BLaER1 (cell line): ENCODE results near the gene ACTRT3.
A peak's percentile ranks its signal among the peaks of the same experiment; 100 is the strongest.

Experiments used
- H3K27ac ChIP-seq: shearing (Covaris generic); formaldehyde crosslinking; 2 replicates; pipeline ENCODE4 v1.8.1; 2022
- H3K27me3 ChIP-seq: shearing (Covaris generic); formaldehyde crosslinking; 2 replicates; pipeline ENCODE4 v1.8.1; 2022
- H3K36me3 ChIP-seq: shearing (Covaris generic); formaldehyde crosslinking; 2 replicates; pipeline ENCODE4 v1.8.1; 2022
- H3K4me1 ChIP-seq: shearing (Covaris generic); formaldehyde crosslinking; 2 replicates; pipeline ENCODE4 v1.8.1; 2022
- H3K4me2 ChIP-seq: shearing (Covaris generic); formaldehyde crosslinking; 2 replicates; pipeline ENCODE4 v1.8.1; 2022
- H3K4me3 ChIP-seq: shearing (Covaris generic); formaldehyde crosslinking; 2 replicates; pipeline ENCODE4 v1.8.1; 2022
- H3K9ac ChIP-seq: shearing (Covaris generic); formaldehyde crosslinking; 2 replicates; pipeline ENCODE4 v1.8.1; 2022
- H3K9me3 ChIP-seq: shearing (Covaris generic); formaldehyde crosslinking; 2 replicates; pipeline ENCODE4 v1.8.1; 2022
- H4K20me1 ChIP-seq: shearing (Covaris generic); formaldehyde crosslinking; 2 replicates; pipeline ENCODE4 v1.8.1; 2022
- Cebpa-rat ChIP-seq: shearing (Covaris generic); IDR thresholded peaks from 2 replicates; pipeline ENCODE4 v1.8.1; 2022

The ACTRT3 gene

GRCh38 chr3:169769287-169770181, at the start of gene ACTRT3:
Gene ACTRT3 (minus strand): TSS chr3:169769561. CDS start chr3:169769520, 41 bp downstream.
- H3K4me3 ChIP-seq = peak within 1 kb of the TSS; percentile 71
- no peaks in the 10 kb centered on the region for H3K9me3 ChIP-seq
- TF ChIP-seq Cebpa-rat = no peak

DNA sequence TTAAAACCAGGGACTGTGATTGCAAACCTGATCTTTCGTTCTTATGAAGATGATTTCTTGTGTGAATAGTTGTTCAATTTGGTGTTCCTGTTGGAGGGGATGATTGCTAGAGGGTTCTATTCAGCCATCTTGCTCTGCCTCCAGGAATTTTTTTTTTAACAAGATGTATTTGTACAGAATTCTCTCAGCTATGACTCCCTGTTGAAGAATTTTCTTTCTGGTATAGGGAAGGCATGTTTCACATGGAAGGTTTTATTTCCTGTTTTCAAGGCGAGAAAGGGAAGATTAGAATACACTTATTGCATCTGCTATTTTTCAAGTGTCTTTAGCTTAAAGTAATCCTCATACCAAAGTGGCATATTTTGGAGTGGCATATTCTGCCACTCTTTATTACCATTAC, 49.0 kb upstream of the ACTRT3 start:
- H3K27me3 ChIP-seq = no peaks in the 10 kb centered on the region
- H3K4me1 ChIP-seq = peaks cover 9% of the 10 kb centered on the region
- H3K4me3 ChIP-seq = no peak overlapping the region
- no peak for TF ChIP-seq Cebpa-rat
- peaks cover 13% of the 10 kb centered on the region for H3K9me3 ChIP-seq
- H3K36me3 ChIP-seq = no peaks in the 10 kb centered on the region
- no peak overlapping the region for H3K27ac ChIP-seq
- H4K20me1 ChIP-seq = no peaks in the 10 kb centered on the region
- no peak overlapping the region for H3K4me2 ChIP-seq
- no peak overlapping the region for H3K9ac ChIP-seq

More at GRCh38 chr3:169769287-169770181, at the start of gene ACTRT3:
- peak within 1 kb of the TSS; percentile 44 for H3K27ac ChIP-seq
- peak within 1 kb of the TSS; percentile 73 for H3K9ac ChIP-seq
- peaks cover 20% of the 10 kb centered on the region; the same call in 1 of the 2 replicates for H3K27me3 ChIP-seq
- H3K4me2 ChIP-seq = peak within 1 kb of the TSS; percentile 87
- H3K36me3 ChIP-seq = no peaks in the 10 kb centered on the region
- H4K20me1 ChIP-seq = peaks cover 9% of the 10 kb centered on the region; the same call in 1 of the 2 replicates
- H3K4me1 ChIP-seq = peaks cover 8% of the 10 kb centered on the region

GRCh38 chr3:169815590-169816150, 46.3 kb upstream of the ACTRT3 start:
- no peaks in the 10 kb centered on the region for H4K20me1 ChIP-seq
- no peak for TF ChIP-seq Cebpa-rat
- peaks cover 13% of the 10 kb centered on the region for H3K9me3 ChIP-seq
- H3K9ac ChIP-seq = no peak overlapping the region
- H3K4me2 ChIP-seq = no peak overlapping the region
- no peaks in the 10 kb centered on the region for H3K27me3 ChIP-seq
- H3K36me3 ChIP-seq = no peaks in the 10 kb centered on the region
- H3K4me1 ChIP-seq = peaks cover 27% of the 10 kb centered on the region
- no peak overlapping the region for H3K4me3 ChIP-seq
- H3K27ac ChIP-seq = no peak overlapping the region

DNA sequence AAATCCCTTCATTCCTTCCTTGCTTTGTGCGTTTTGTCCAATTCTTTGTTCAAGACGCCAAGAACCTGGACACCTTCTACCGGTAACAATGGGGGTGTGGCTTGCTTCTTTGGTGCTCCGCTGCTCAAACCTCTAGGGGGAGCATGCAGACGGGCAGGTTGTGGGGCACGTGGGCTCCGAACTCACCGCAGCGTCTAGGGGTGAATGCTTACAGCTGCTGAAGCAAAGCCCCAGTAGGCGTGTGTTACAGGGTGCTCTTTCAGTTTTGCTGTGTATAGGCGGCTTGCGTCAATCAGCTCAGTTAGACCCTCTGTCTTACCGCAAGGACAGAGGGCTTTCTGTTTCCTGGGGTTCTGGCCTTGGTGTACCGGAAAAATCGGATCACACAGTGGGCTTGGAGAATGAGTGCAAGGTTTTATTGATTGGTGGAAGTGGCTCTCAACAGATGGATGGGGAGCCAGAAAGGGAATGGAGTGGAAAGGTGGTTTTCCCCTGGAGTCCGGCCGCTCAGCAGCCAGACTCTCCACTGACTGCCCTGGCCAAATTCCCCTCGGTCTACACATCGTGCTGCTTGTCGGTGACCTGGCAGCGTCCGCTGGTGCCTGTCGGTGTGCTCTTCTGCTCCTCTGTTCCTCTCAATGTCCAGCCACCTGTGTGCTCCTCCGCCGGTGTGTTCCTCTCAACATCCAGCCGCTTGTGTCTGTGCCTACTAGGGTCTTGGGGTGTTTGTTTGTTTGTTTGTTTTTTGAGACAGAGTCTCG, 44.6 kb upstream of the ACTRT3 start:
- Histone ChIP-seq H3K4me1 (peaks cover 30% of the 10 kb centered on the region), H3K27ac (peak overlapping the region; percentile 67), H3K9ac (peak overlapping the region; percentile 84), H3K4me2 (peak overlapping the region; percentile 93), H3K36me3 (no peaks in the 10 kb centered on the region), H4K20me1 (no peaks in the 10 kb centered on the region), H3K27me3 (no peaks in the 10 kb centered on the region), H3K9me3 (peaks cover 13% of the 10 kb centered on the region), H3K4me3 (peak overlapping the region; percentile 88)
- TF ChIP-seq Cebpa-rat = no peak

DNA sequence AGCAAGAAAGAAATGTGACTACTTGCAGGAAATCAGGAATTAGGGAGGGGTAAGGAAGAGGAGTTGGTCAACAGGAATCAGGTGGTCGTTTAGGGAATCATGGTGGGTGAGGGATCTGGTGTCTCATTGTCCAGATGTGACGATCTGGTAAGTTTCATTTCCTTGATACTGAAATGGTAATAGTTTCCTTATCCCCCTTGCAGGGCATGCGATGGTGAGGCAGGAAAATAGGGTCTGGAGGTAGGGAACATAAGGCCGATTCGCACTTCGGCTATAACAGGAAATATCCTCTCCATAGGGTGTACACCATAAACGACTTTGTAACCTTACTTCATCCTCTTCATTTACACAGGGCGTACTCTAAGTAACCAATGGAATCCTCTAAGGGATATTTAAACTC, 43.9 kb upstream of the ACTRT3 start:
- no peak for TF ChIP-seq Cebpa-rat
- H3K9ac ChIP-seq = peak overlapping the region; percentile 84

DNA sequence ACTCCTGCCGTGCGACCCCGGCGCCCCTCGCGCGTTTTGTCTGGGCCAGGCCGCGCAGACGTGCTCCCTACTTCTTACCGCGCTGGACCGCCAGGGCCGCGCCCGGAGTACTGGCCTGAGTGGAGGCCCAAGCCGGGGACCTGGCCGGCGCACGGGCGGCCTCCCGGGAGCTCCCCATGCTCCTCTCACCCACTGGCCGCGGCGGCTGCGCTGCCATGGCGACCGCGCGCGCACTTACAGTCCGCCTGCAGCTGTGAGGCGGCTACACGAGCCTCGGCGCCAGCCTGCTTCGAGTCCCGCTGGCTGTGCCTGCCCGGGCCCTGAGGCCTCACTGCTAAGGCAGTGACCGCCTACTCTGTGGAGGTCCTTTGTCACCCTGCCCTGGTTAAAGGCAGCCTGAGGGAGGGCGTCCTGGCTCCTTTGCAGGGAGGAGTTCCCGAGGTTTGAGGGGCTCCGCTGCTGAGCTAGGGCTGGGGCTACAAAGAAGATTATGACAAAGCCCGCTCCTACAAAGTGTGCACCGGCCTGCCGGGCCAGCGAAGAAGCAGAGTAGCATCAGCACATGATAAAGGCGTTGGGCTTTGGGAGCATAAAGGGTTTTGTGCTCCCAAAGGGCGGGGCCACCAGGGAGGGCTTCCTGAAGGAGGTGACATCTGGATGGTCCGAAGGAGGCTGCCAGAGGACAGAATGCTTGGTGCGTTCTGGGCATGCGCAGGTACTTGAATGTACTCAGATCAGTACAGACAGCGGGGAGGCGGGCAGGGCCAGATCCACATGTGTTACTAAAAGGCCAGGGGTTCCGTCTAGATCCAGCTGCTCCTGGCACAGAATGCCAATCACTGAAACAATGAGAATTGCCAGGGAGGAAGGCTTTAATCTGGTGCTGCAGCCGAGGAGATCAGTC, 43.2 kb upstream of the ACTRT3 start, which contains the start of the genes LRRC34 and LRRIQ4:
Gene LRRC34, minus strand, starts transcription at position 573 of the 904 bp plus-strand sequence. Its CDS starts 356 bp downstream, at position 217.
Gene LRRIQ4, plus strand, starts transcription at position 539 of the 904 bp plus-strand sequence. CDS start 9,052 bp downstream, outside the sequence.
- peaks cover 13% of the 10 kb centered on the region for H3K9me3 ChIP-seq
- peak within 1 kb of the TSS; percentile 86 for H3K27ac ChIP-seq
- H4K20me1 ChIP-seq = no peaks in the 10 kb centered on the region
- H3K4me2 ChIP-seq = peak within 1 kb of the TSS; percentile 93
- H3K36me3 ChIP-seq = peaks cover 5% of the 10 kb centered on the region; the same call in 1 of the 2 replicates
- H3K27me3 ChIP-seq = no peaks in the 10 kb centered on the region
- peak within 1 kb of the TSS; percentile 84 for H3K9ac ChIP-seq
- peak within 1 kb of the TSS; percentile 88 for H3K4me3 ChIP-seq
- TF ChIP-seq Cebpa-rat = no peak
- peaks cover 30% of the 10 kb centered on the region for H3K4me1 ChIP-seq

More for the DNA sequence above, 43.9 kb upstream of the ACTRT3 start:
- Histone ChIP-seq H3K27me3 (no peaks in the 10 kb centered on the region), H3K4me1 (peaks cover 30% of the 10 kb centered on the region), H3K27ac (peak overlapping the region; percentile 67), H3K4me2 (peak overlapping the region; percentile 93), H3K36me3 (no peaks in the 10 kb centered on the region; the same call in 1 of the 2 replicates), H4K20me1 (no peaks in the 10 kb centered on the region), H3K9me3 (peaks cover 13% of the 10 kb centered on the region), H3K4me3 (peak overlapping the region; percentile 88)

DNA sequence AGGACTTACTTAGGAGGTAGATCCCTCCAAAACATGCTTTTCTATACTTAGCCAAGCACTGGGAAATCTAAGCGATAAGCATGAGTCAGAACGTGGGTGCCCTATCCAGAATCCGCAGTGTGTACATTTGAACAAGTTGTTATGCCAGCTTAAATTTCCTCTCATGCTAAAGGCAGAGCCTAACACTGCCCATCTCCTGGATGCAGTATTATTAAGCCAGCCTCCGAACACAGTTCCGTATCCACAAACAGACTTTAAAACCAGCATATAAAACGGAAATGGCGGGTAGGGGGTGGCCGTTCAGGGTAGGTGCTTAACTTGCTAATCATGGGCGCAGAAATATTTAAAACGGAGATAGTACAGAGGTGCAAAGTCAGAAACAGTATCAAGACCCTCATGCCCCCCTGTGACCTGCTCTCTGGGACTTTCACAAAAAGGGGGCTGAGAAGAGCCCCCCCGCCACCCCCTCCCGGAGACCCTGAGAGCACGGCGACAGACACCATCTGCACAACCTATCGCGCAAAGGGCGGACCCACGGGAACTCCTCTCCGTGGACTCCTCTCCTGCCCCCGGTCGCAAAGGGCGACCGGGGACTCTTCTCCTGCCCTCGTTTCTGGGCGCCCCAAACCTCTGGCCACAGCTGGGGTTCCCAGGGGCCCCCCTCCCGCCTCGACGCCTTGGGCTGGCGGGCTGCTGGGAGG, 42.4 kb upstream of the ACTRT3 start:
- peaks cover 13% of the 10 kb centered on the region for H3K9me3 ChIP-seq
- H3K4me1 ChIP-seq = peaks cover 30% of the 10 kb centered on the region
- H3K9ac ChIP-seq = peak overlapping the region; percentile 84
- no peaks in the 10 kb centered on the region for H3K27me3 ChIP-seq
- no peak for TF ChIP-seq Cebpa-rat
- H3K27ac ChIP-seq = peak overlapping the region; percentile 86
- peaks cover 8% of the 10 kb centered on the region; the same call in 1 of the 2 replicates for H3K36me3 ChIP-seq
- peak overlapping the region; percentile 88 for H3K4me3 ChIP-seq
- peak overlapping the region; percentile 93 for H3K4me2 ChIP-seq
- H4K20me1 ChIP-seq = no peaks in the 10 kb centered on the region

DNA sequence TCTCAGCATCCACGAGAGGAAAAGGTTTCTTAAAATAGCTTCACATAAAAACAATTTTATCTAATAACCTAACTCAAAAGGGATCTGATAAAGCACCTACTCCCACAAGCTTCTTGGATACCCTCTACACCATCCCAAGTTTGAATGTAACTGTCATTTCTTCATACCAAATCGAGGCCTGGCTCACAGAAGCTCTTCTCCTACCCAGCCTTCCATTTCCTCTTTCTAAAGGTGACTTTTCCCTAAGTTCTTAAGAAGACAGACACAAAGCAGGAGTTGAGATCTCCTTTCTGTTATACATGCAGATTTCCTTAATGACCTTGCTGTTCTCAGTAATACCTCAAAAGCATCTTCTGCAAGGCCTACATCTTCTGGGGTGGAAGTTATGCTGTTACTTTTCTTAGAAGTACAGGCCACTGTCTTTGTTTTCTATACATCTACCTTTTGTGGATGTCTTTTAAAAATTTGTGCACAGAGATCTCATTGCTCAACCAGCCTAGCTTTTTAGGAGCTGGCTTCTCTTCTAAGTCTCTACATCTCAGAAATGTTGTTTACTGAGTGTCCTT, 40.0 kb upstream of the ACTRT3 start:
- H3K27ac ChIP-seq = no peak overlapping the region
- H3K9ac ChIP-seq = no peak overlapping the region
- H3K27me3 ChIP-seq = no peaks in the 10 kb centered on the region
- no peak overlapping the region for H3K4me2 ChIP-seq
- no peak for TF ChIP-seq Cebpa-rat
- H3K9me3 ChIP-seq = no peaks in the 10 kb centered on the region
- peaks cover 27% of the 10 kb centered on the region for H3K4me1 ChIP-seq
- H3K4me3 ChIP-seq = no peak overlapping the region
- peaks cover 10% of the 10 kb centered on the region; the same call in 1 of the 2 replicates for H3K36me3 ChIP-seq
- H4K20me1 ChIP-seq = no peaks in the 10 kb centered on the region
